ENCODE results near the gene PKP1.

PKP1 gene

DNA sequence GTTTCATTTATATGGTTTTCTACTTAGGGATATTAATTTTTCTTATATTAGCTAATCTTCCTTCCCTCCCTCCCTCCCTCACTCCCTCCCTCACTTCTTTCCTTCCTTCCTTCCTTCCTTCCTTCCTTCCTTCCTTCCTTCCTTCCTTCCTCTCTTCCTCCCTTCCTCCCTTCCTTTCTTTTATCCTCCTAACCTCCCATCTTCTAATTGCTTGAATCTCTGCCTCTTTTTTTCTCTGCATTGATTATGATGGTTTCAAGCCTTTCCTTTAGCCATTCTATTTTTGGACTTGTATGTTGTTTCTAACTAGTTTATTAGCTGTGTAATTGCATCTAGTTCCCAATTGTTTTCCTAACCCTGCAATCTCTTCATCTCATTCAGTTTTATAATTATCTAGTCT is 17.0 kb upstream of the PKP1 start:
- H3K4me3 ChIP-seq (ENCODE audit: low read depth, low read length): no peak overlapping the region
- TF ChIP-seq, protein P1, sequence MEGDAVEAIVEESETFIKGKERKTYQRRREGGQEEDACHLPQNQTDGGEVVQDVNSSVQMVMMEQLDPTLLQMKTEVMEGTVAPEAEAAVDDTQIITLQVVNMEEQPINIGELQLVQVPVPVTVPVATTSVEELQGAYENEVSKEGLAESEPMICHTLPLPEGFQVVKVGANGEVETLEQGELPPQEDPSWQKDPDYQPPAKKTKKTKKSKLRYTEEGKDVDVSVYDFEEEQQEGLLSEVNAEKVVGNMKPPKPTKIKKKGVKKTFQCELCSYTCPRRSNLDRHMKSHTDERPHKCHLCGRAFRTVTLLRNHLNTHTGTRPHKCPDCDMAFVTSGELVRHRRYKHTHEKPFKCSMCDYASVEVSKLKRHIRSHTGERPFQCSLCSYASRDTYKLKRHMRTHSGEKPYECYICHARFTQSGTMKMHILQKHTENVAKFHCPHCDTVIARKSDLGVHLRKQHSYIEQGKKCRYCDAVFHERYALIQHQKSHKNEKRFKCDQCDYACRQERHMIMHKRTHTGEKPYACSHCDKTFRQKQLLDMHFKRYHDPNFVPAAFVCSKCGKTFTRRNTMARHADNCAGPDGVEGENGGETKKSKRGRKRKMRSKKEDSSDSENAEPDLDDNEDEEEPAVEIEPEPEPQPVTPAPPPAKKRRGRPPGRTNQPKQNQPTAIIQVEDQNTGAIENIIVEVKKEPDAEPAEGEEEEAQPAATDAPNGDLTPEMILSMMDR (IDR thresholded peaks at IDR 0.05; ENCODE audit: borderline replicate concordance, insufficient read depth, low read depth, low read length): no peak

DNA sequence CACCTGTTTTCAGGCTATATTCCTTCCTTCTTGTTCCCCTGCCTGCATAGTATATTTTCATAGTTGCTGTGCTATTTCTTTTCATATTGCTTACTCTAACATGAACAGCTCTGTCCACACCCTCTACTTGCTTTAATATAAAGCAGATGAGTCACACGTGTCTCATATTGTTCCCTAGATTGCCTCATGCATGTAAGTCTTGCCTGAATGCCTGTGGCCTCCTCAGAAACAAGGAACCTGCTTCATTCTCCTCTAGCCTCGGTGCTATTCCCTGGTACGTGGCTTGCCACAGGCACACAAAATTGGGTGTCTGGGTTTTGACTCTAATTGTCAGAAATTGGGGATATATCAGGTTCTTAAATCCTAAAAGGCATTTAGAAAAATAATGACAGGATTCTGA is 16.5 kb upstream of the PKP1 start:
- TF ChIP-seq, protein P1 (IDR thresholded peaks at IDR 0.05; ENCODE audit: borderline replicate concordance, insufficient read depth, low read depth, low read length): no peak
- H3K4me3 ChIP-seq (ENCODE audit: low read depth, low read length): no peak overlapping the region

DNA sequence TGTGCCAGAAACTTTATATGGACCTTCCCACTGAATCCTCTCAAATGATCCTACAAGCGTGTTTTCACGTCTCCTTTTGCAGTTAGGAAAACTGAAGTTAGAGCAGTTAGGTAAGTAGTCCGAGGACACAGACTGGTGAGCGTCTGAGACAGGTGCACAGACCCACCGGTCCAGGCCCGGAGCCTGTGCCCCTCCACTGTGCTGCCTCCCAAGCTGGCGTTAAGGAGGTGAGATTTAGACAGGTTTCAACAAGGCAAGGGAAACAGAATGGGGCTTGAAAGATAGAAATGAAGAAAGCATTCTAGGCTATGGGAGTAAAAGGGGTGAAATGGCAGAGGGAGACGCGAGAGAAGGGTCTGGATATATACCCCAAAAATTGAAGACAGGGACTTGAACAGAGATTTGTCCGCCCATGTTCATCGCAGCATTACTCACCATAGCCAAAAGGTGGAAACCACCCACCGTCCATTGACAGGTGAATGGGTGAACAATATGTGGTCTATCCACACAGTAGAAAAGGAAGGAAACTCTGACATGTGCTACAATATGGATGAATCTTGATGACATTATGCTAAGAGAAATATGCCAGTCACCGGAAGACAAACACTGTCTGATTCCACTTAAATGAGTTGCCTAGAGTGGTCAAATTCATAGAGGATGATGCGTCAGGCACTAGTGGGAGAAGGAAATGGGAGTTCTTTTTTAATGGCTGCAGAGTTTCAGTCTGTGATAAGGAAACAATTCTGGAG is 15.7 kb upstream of the PKP1 start:
- TF ChIP-seq, protein P1 (IDR thresholded peaks at IDR 0.05; ENCODE audit: borderline replicate concordance, insufficient read depth, low read depth, low read length): no peak

DNA sequence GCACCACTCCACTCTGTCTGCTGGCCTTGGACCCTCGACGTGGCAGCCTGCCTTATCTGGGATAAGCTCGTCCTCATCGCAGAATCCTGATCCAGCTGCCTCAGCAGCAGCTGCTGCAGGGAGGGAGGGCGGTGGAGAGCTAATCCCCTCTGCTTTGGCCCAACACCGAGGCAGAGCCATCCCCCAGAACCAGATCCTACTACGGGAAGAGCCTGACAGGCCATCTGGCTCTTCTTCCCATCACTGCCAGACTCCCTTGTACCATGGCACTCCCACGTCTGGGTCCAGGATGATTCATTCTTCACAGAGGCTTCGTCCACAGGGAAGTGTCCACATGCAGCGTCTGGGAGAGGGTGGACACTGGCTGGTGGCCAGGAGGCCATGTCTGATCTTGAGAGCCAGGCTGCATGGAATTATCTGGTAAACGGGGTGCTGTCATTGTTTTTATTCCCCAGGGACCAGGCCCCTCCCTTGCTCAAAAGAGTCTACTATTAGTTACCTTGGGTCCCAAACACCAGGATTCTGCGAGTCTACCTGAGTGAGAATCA is 14.6 kb upstream of the PKP1 start:
- TF ChIP-seq, protein P1 (IDR thresholded peaks at IDR 0.05; ENCODE audit: borderline replicate concordance, insufficient read depth, low read depth, low read length): no peak

More for the DNA sequence above, 15.7 kb upstream of the PKP1 start:
- no peak overlapping the region for H3K4me3 ChIP-seq (ENCODE audit: low read depth, low read length)

DNA sequence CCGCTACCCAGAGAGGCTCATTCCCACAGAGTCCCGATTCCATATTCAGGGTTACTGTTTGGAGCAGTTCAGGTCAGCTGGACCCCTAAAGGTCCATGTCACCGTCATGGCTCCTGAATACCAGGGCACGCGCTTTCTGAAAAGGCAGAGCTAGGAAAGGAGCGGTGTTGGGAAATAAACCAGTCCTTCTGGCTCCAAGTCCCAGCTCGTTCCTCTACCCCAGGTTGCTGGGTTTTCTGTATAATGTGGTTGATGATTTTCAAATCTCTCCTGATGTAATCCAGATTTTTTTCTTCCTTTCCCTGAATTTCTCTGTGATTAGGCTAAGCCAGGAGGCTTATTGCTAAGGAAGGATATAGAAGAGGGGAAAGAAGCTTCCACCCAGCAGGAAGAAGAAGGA is 14.0 kb upstream of the PKP1 start:
- TF ChIP-seq, protein P1 (IDR thresholded peaks at IDR 0.05; ENCODE audit: borderline replicate concordance, insufficient read depth, low read depth, low read length): no peak
- no peak overlapping the region for H3K4me3 ChIP-seq (ENCODE audit: low read depth, low read length)

More for the DNA sequence above, 14.6 kb upstream of the PKP1 start:
- H3K4me3 ChIP-seq (ENCODE audit: low read depth, low read length): no peak overlapping the region

DNA sequence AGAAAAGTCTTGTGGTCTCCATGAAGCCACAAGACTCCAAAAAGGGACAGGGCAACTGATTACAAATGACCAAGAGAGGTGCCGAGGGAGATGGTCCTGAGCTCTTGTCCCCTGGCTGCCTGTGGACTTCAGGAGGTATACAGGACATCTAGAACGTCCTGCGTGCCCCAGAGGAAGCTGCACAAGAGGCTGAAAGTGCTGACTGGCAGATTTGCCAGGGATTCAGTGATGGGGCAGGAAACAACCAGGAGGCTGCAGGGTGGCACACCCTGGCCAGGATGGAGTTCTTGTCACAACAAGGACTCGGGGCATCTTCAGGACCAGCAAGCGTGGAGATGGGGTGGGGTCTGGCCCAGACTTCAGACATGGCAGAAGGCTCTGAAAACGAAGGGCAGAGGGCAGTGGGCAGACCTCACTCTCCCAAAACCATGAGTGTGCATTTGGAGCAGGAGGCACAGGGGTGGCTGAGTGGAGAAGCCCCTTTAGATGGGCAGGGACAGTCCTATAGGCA is 13.4 kb upstream of the PKP1 start:
- TF ChIP-seq, protein P1 (IDR thresholded peaks at IDR 0.05; ENCODE audit: borderline replicate concordance, insufficient read depth, low read depth, low read length): no peak

More for the DNA sequence above, 13.4 kb upstream of the PKP1 start:
- no peak overlapping the region for H3K4me3 ChIP-seq (ENCODE audit: low read depth, low read length)

Measured in GM12875 (cell line).